Measurements from ENCODE around the gene EXD3.

EXD3 gene

GRCh38 chr9:137325799-137326198 lies 97.2 kb downstream of the EXD3 start:
- H3K27ac ChIP-seq (replicated peaks), result no peak overlapping the region
- DNase-seq (ENCODE audit: low read depth in 1 of 2, low spot score in 1 of 2), result no peak
- no peaks in the 10 kb centered on the region for H3K27me3 ChIP-seq (ENCODE audit: insufficient read depth, poor library complexity, severe bottlenecking)
- TF ChIP-seq REST (IDR thresholded peaks at IDR 0.05; ENCODE audit: insufficient replicate concordance, low read depth) (no peak), SPI1 (IDR thresholded peaks at IDR 0.05; ENCODE audit: borderline replicate concordance, low read depth) (no peak), GABPA (IDR thresholded peaks at IDR 0.05; ENCODE audit: low read depth) (no peak), CTCF (IDR thresholded peaks at IDR 0.05; ENCODE audit: insufficient read depth, low read length) (no peak), POLR2AphosphoS5 (IDR thresholded peaks at IDR 0.05; ENCODE audit: low read depth) (no peak)
- H3K4me3 ChIP-seq (replicated peaks; ENCODE audit: insufficient read depth, low read length), result no peak overlapping the region

GRCh38 chr9:137325124-137325523 lies 97.8 kb downstream of the EXD3 start:
- TF ChIP-seq POLR2AphosphoS5 (IDR thresholded peaks at IDR 0.05; ENCODE audit: low read depth), result no peak
- H3K4me3 ChIP-seq (replicated peaks; ENCODE audit: insufficient read depth, low read length), result no peak overlapping the region
- no peak for DNase-seq (ENCODE audit: low read depth in 1 of 2, low spot score in 1 of 2)
- no peaks in the 10 kb centered on the region for H3K27me3 ChIP-seq (ENCODE audit: insufficient read depth, poor library complexity, severe bottlenecking)
- no peak overlapping the region for H3K27ac ChIP-seq (replicated peaks)

- TF ChIP-seq POLR2AphosphoS5 (IDR thresholded peaks at IDR 0.05; ENCODE audit: low read depth), result no peak
- no peak for TF ChIP-seq GABPA (IDR thresholded peaks at IDR 0.05; ENCODE audit: low read depth)
- TF ChIP-seq CTCF (IDR thresholded peaks at IDR 0.05; ENCODE audit: insufficient read depth, low read length), result no peak
- no peak for TF ChIP-seq SPI1 (IDR thresholded peaks at IDR 0.05; ENCODE audit: borderline replicate concordance, low read depth)
- TF ChIP-seq REST (IDR thresholded peaks at IDR 0.05; ENCODE audit: insufficient replicate concordance, low read depth), result no peak
- H3K4me3 ChIP-seq (replicated peaks; ENCODE audit: insufficient read depth, low read length), result no peak overlapping the region
- no peak overlapping the region for H3K27ac ChIP-seq (replicated peaks)
- no peaks in the 10 kb centered on the region for H3K27me3 ChIP-seq (ENCODE audit: insufficient read depth, poor library complexity, severe bottlenecking)
- no peak for DNase-seq (ENCODE audit: low read depth in 1 of 2, low spot score in 1 of 2)
Measured at GRCh38 chr9:137323531-137324331, 99.2 kb downstream of the EXD3 start.

- no peak for TF ChIP-seq REST (IDR thresholded peaks at IDR 0.05; ENCODE audit: insufficient replicate concordance, low read depth)
- TF ChIP-seq SPI1 (IDR thresholded peaks at IDR 0.05; ENCODE audit: borderline replicate concordance, low read depth), result no peak
- no peak for TF ChIP-seq POLR2AphosphoS5 (IDR thresholded peaks at IDR 0.05; ENCODE audit: low read depth)
- no peak for TF ChIP-seq GABPA (IDR thresholded peaks at IDR 0.05; ENCODE audit: low read depth)
- no peak for TF ChIP-seq CTCF (IDR thresholded peaks at IDR 0.05; ENCODE audit: insufficient read depth, low read length)
- Histone ChIP-seq H3K4me3 (replicated peaks; ENCODE audit: insufficient read depth, low read length) (no peak overlapping the region), H3K27ac (replicated peaks) (no peak overlapping the region), H3K27me3 (ENCODE audit: insufficient read depth, poor library complexity, severe bottlenecking) (no peaks in the 10 kb centered on the region)
- DNase-seq (ENCODE audit: low read depth in 1 of 2, low spot score in 1 of 2), result no peak
Measured at GRCh38 chr9:137321726-137322361, 101.1 kb downstream of the EXD3 start.

Measured in HL-60 (cell line).